Thyroid gland (tissue), 4 donors: Measurements from ENCODE around the gene ANKRD28.

Experiments
- POLR2A ChIP-seq, 2 donors: fragments of 450-650 bp; IDR thresholded peaks; one replicate each; pipeline ENCODE4 v1.6.1; 2017; ENCODE audit warnings: antibody characterized with exemption in 2 of 2, mild to moderate bottlenecking in 2 of 2, moderate library complexity in 1 of 2
- TF ChIP-seq, protein P1 (sequence below), 6 experiments: fragments of 200-600 bp in 3 of 6; fragments of 450-650 bp in 3 of 6; sonication (generic) in 3 of 6; IDR thresholded peaks; one replicate each; pipeline ENCODE4 v1.5.1; 2016 to 2019; ENCODE audit warnings: antibody characterized with exemption in 6 of 6, mild to moderate bottlenecking in 2 of 6, inconsistent platforms in 1 of 6, moderate library complexity in 1 of 6

DNA sequence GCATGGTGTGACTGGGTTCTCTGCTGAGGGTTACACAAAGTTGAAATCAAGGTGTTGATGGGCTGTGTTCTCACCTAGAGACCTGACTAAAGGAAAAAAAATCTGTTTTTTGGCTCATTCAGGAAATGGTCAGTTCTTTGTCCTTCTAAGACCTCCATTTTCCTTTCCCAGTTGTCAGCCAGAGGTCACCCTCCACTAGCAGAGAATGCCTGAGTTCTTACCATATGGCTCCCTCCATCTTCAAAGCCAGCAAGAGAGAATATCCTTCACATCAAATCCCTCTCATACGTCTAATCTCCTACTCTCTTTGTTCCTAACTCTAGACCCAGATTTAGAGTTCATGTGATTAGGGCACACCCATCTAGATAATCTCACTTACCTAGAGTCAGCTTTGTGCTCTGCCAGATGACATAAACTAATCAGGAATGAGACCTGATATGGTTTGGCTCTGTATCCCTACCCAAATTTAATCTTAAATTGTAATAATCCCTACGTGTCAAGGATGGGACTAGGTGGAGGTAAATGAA lies 19.4 kb downstream of the ANKRD28 start:
- TF ChIP-seq, protein P1, sequence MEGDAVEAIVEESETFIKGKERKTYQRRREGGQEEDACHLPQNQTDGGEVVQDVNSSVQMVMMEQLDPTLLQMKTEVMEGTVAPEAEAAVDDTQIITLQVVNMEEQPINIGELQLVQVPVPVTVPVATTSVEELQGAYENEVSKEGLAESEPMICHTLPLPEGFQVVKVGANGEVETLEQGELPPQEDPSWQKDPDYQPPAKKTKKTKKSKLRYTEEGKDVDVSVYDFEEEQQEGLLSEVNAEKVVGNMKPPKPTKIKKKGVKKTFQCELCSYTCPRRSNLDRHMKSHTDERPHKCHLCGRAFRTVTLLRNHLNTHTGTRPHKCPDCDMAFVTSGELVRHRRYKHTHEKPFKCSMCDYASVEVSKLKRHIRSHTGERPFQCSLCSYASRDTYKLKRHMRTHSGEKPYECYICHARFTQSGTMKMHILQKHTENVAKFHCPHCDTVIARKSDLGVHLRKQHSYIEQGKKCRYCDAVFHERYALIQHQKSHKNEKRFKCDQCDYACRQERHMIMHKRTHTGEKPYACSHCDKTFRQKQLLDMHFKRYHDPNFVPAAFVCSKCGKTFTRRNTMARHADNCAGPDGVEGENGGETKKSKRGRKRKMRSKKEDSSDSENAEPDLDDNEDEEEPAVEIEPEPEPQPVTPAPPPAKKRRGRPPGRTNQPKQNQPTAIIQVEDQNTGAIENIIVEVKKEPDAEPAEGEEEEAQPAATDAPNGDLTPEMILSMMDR (IDR thresholded peaks at IDR 0.05), result no peak
- no peak for TF ChIP-seq POLR2A (IDR thresholded peaks at IDR 0.05)
